Subcutaneous abdominal adipose tissue (tissue), 5 donors: ENCODE measurements around the gene PDGFB.
"Not testable (repeated sequence)": the region's sequence is repeated elsewhere in the genome, so short reads cannot be mapped to it uniquely, and the experiment has no call there.

Experiments
- H3K27ac ChIP-seq: one replicate; pipeline ENCODE4 v1.7.0; 2013; ENCODE audit warnings: low read depth, mild to moderate bottlenecking, inconsistent platforms, low read length, moderate library complexity
- H3K27me3 ChIP-seq, 5 donors: one replicate each; pipeline ENCODE4 v1.7.0; 2013; ENCODE audit warnings: low read length in 5 of 5, inconsistent platforms in 1 of 5; ENCODE audit not compliant: control insufficient read depth in 5 of 5, insufficient read depth in 4 of 5
- H3K36me3 ChIP-seq, 5 donors: one replicate each; pipeline ENCODE4 v1.7.0; 2013; ENCODE audit warnings: low read length in 5 of 5; ENCODE audit not compliant: control insufficient read depth in 5 of 5, insufficient read depth in 5 of 5
- H3K4me1 ChIP-seq, 5 donors: one replicate each; pipeline ENCODE4 v1.7.0; 2013; ENCODE audit warnings: low read length in 5 of 5, mild to moderate bottlenecking in 3 of 5, moderate library complexity in 1 of 5; ENCODE audit not compliant: control insufficient read depth in 5 of 5, insufficient read depth in 5 of 5
- H3K4me3 ChIP-seq, 5 donors: one replicate each; pipeline ENCODE4 v1.7.0; 2013; ENCODE audit warnings: low read length in 5 of 5, low read depth in 1 of 5
- H3K9ac ChIP-seq, 5 donors: one replicate each; pipeline ENCODE4 v1.7.0; 2013; ENCODE audit warnings: low read length in 5 of 5, mild to moderate bottlenecking in 4 of 5, moderate library complexity in 3 of 5
- H3K9me3 ChIP-seq, 5 donors: one replicate each; pipeline ENCODE4 v1.7.0; 2013; ENCODE audit warnings: low read length in 5 of 5; ENCODE audit not compliant: control insufficient read depth in 5 of 5
- donor health status: healthy.
- donor health status: healthy.
- donor health status: healthy.
- donor health status: healthy.
- donor health status: healthy.

PDGFB gene

DNA sequence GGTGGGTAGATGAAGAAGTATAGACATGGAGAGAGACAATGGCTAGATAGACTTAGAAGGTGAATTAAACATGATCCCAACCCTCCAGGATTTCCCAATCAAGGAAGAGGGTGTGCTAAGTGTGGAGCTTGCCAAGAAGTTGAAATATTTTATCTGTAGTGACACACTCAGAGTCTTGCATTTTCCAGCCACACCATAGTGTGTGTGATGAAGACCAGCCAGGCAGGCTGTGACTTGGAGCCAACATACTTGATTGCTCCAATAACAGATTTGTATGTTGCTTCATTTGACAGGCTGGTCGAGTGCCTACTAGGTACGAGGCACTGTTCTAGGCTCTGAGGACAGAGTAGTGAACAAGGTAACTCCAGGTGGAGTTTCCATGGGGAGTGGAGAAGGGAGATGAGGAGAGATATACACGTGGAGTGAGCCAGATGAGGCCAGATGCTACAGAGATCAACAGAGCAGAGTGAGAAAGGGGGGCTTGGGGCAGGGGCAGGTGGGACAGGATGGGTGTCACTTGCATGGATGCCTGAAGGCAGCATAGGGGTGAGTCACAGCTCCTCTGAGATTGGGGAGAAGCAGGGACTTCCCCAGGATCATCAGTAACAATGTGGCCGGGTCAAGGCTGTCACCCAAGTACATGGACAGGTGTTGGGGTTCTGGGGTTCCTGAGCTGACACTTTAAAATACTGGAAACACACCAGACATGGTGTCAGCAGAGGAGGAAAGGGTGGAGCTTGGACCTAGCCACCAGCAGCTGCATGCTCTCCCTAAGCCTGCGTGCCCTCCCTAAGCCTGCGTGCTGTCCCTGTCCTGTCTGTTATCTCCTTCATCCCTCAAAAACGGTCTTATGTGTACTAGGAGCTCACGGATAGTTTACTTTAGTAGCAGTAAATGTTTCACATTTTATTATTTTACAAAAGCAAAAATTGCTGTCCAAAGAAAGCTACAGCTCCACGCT, 23.6 kb downstream of the PDGFB start:
- Histone ChIP-seq H3K4me3 (no peak overlapping the region), H3K27ac (peak overlapping the region; percentile 13), H3K27me3 (peaks cover 3 to 8% (median 6%) of the 10 kb centered on the region in 5 donors), H3K9ac (no peak overlapping the region), H3K36me3 (peaks cover 0 to 47% (median 39%) of the 10 kb centered on the region in 5 donors), H3K4me1 (peaks cover 0 to 25% (median 0%) of the 10 kb centered on the region in 5 donors), H3K9me3 (peaks cover 0 to 11% (median 5%) of the 10 kb centered on the region in 5 donors)

GRCh38 chr22:39220450-39220849, 24.3 kb downstream of the PDGFB start:
- no peak overlapping the region for H3K4me3 ChIP-seq
- no peak overlapping the region for H3K27ac ChIP-seq
- H3K9ac ChIP-seq: no peak overlapping the region
- H3K9me3 ChIP-seq: peaks cover 0 to 7% (median 5%) of the 10 kb centered on the region in 5 donors
- peaks cover 3 to 8% (median 6%) of the 10 kb centered on the region in 5 donors for H3K27me3 ChIP-seq
- peaks cover 0 to 40% (median 32%) of the 10 kb centered on the region in 5 donors for H3K36me3 ChIP-seq
- peaks cover 0 to 19% (median 0%) of the 10 kb centered on the region in 5 donors for H3K4me1 ChIP-seq

DNA sequence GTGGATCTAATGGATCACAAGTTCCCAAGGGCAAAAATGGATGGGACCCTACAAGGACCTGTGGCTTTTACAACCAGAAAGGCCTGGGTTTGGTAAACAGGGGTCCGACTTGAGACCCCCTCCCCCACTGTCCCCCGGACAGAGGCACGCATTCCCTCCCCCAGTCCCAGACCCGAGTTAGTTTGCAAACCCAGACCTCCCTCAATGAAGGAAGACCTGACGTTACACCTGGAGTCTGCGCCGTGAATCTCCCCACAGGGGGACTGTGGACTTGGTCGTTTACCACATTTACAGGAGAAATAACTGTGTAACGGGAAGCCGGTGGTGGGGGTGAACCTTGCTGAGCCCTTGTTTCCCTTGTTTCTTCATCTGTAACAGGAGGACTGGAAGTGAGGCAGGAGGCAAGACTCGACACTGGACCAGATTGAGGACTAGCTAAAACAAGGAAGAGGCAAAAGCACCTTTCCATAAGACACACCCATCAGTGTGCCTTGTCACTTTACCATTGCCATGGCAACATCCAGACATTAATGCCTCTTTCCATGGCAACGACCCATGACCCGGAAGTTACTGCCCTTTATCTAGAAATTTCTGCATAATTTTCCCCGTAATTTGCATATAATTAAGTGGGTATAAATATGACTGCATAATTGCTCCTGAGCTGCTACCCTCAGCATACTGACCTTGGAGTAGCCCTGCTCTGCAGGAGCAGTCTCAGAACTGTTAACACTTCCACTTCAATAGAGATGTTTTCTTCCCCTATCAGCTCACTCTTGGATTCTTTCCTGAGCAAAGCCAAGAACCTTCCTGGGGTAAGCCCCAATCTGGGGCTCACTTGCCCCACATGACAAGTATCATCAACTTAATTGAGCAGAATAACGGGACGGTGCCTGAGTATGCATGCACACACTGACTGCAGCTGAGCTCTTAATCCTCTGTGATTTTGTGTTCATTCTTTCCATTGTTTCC, 25.4 kb downstream of the PDGFB start:
- H3K4me3 ChIP-seq: no peak overlapping the region

DNA sequence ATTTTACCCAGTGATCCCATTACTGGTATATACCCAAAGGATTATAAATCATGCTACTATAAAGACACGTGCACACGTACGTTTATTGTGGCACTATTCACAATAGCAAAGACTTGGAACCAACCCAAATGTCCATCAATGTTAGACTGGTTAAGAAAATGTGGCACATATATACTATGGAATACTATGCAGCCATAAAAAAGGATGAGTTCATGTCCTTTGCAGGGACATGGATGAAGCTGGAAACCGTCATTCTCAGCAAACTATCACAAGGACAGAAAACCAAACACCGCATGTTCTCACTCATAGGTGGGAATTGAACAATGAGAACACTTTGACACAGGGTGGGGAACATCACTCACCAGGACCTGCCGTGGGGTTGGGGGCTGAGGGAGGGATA, 26.4 kb downstream of the PDGFB start:
- not testable (repeated sequence) for H3K4me3 ChIP-seq, H3K27ac ChIP-seq, H3K27me3 ChIP-seq, H3K9ac ChIP-seq, H3K9me3 ChIP-seq, H3K4me1 ChIP-seq
- H3K36me3 ChIP-seq: peaks cover 0 to 34% (median 21%) of the 10 kb centered on the region in 5 donors

More for the DNA sequence above, 25.4 kb downstream of the PDGFB start:
- peaks cover 0 to 9% (median 0%) of the 10 kb centered on the region in 5 donors for H3K4me1 ChIP-seq
- H3K36me3 ChIP-seq: peaks cover 0 to 34% (median 23%) of the 10 kb centered on the region in 5 donors
- no peak overlapping the region for H3K27ac ChIP-seq
- peaks cover 0 to 7% (median 5%) of the 10 kb centered on the region in 5 donors for H3K9me3 ChIP-seq
- H3K9ac ChIP-seq: no peak overlapping the region
- peaks cover 0 to 8% (median 4%) of the 10 kb centered on the region in 5 donors for H3K27me3 ChIP-seq

- H3K36me3 ChIP-seq: peaks cover 0 to 17% (median 7%) of the 10 kb centered on the region in 5 donors
- peaks cover 0 to 3% (median 0%) of the 10 kb centered on the region in 5 donors for H3K4me1 ChIP-seq
- no peak overlapping the region for H3K27ac ChIP-seq
- H3K9me3 ChIP-seq: no peaks in the 10 kb centered on the region
- H3K9ac ChIP-seq: no peak overlapping the region
- H3K4me3 ChIP-seq: no peak overlapping the region
- H3K27me3 ChIP-seq: peaks cover 0 to 10% (median 8%) of the 10 kb centered on the region in 5 donors
Measured at GRCh38 chr22:39216143-39216490, 28.7 kb downstream of the PDGFB start.

GRCh38 chr22:39215426-39216142, 29.2 kb downstream of the PDGFB start:
- H3K36me3 ChIP-seq: peaks cover 0 to 17% (median 7%) of the 10 kb centered on the region in 5 donors
- H3K27ac ChIP-seq: no peak overlapping the region
- H3K27me3 ChIP-seq: peaks cover 0 to 10% (median 8%) of the 10 kb centered on the region in 5 donors
- H3K9ac ChIP-seq: no peak overlapping the region
- H3K9me3 ChIP-seq: no peaks in the 10 kb centered on the region
- H3K4me3 ChIP-seq: no peak overlapping the region
- no peaks in the 10 kb centered on the region for H3K4me1 ChIP-seq

GRCh38 chr22:39215070-39215396, 29.7 kb downstream of the PDGFB start:
- Histone ChIP-seq H3K27ac (no peak overlapping the region), H3K9ac (no peak overlapping the region), H3K27me3 (peaks cover 0 to 10% (median 8%) of the 10 kb centered on the region in 5 donors), H3K9me3 (no peaks in the 10 kb centered on the region), H3K36me3 (peaks cover 0 to 17% (median 7%) of the 10 kb centered on the region in 5 donors), H3K4me1 (no peaks in the 10 kb centered on the region), H3K4me3 (no peak overlapping the region)

DNA sequence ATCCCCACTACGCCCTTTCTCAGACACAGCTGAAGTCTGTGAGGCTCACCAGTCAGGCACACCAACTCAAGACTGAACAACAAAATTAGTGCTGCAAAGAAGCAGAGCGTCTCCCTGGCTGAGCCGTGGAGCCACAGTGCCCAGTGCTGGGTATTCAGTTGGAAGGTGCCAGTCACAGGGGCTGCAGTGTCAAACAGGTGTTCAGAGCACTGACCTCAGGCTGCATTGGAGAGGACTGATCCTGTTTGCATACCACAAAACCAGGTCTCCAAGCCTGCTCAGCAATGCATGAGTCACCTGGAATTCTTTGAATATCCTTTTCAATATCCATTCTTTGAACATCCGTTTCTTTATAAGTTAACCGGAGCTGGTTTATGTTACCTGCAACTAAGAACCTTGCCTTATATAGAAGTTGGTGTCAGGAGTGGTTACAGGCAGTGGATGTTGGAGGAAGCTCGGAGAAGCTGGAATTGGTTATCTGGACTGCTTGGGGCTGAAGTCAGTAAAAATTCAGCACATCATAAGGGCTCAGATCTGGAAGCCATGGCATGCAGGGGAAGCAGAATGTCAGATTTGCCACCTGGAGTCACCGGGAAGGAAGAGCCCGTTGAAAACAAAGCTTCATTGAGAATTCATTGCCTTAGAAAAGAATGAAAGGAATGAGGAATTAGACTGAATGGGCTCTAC, 30.3 kb downstream of the PDGFB start:
- Histone ChIP-seq H3K9me3 (no peaks in the 10 kb centered on the region), H3K27me3 (peaks cover 0 to 10% (median 8%) of the 10 kb centered on the region in 5 donors), H3K9ac (no peak overlapping the region), H3K27ac (no peak overlapping the region), H3K36me3 (peaks cover 0 to 17% (median 7%) of the 10 kb centered on the region in 5 donors), H3K4me3 (no peak overlapping the region), H3K4me1 (no peaks in the 10 kb centered on the region)

DNA sequence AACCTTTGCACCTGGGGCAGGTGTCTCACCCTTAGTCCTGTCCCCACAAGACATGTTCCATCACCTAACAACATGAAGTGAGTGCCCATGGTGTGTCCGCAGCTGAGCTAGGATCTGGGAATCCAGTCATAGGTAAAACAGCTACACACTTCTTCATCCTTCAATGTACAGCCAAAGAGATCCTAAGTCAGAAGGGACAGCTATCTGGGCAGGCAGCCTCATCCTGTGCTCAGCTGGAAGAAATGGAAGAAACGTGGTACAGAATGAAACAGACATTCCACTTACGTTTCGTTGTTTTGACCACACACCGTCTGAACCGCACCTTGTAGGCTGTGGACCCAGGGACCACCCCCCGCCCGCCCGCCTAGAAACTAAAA, 30.8 kb downstream of the PDGFB start:
- no peak overlapping the region for H3K9ac ChIP-seq
- H3K36me3 ChIP-seq: peaks cover 0 to 17% (median 7%) of the 10 kb centered on the region in 5 donors
- H3K4me3 ChIP-seq: no peak overlapping the region
- H3K4me1 ChIP-seq: no peaks in the 10 kb centered on the region
- H3K9me3 ChIP-seq: no peaks in the 10 kb centered on the region
- peaks cover 0 to 10% (median 8%) of the 10 kb centered on the region in 5 donors for H3K27me3 ChIP-seq
- H3K27ac ChIP-seq: no peak overlapping the region
